Measurements from ENCODE around the gene CHCHD6. TPM values are rescaled to one million over a fixed set of nuclear protein-coding genes. Genes with fewer than 3 reads are reported as not detected.

The CHCHD6 gene
- total RNA-seq, 2 donors from 2014 or later: 23.6 to 34.4 TPM

DNA sequence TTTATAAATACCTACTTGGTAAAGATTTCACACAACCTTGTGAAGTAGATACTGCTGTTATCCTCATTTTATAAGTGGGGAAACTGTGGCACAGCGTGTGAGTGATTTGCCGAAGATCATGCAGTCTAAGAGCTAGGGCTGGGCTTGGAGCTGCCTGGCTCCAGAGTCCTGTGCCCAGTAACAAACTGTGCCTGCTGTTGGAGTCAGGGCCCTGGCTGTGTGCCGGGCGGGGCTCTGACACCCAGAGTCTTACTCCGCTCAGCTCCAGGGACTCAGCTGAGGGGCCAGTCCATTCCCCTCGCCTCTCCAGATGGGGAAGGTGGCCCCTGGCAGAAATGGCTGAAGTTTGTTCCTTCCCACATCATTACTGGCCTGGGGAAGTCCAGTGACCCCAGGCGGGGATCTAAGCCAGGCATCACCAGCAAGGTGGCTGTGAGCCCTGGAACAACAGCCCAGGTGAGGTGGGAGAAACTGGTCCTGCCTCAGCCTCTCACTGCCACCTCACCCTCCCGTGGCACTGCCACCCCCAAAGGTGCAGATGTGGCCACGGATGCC is 261.6 kb downstream of the CHCHD6 start:
- Mint-ChIP-seq H3K27ac (no peak overlapping the region), H3K4me1 (peaks cover 23% of the 10 kb centered on the region), H3K4me3 (no peak overlapping the region), H3K36me3 (ENCODE audit: low read depth) (no peaks in the 10 kb centered on the region), H3K9me3 (no peaks in the 10 kb centered on the region), H3K27me3 (ENCODE audit: insufficient read depth) (no peaks in the 10 kb centered on the region)
- Histone ChIP-seq H3K4me1 (ENCODE audit: control insufficient read depth, insufficient read depth, low read length) (peaks cover 5% of the 10 kb centered on the region), H3K27me3 (ENCODE audit: control insufficient read depth, insufficient read depth, low read length, poor library complexity, severe bottlenecking) (no peaks in the 10 kb centered on the region), H3K9ac (ENCODE audit: extremely low read depth, low read length, poor library complexity, severe bottlenecking) (no peak overlapping the region), H3K4me3 (ENCODE audit: low read length) (no peak overlapping the region), H3K36me3 (ENCODE audit: control insufficient read depth, insufficient read depth, low read length) (no peaks in the 10 kb centered on the region), H3K9me3 (ENCODE audit: control insufficient read depth, low read length) (no peaks in the 10 kb centered on the region), H3K27ac (ENCODE audit: low read depth, low read length) (no peak overlapping the region)
- no peak for DNase-seq
- 92 to 98% methylated on average over 7 to 9 of the region's 9 CpGs for WGBS, 2 experiments (ENCODE audit: insufficient coverage in 1 of 2, insufficient read length in 1 of 2)
- no peak for TF ChIP-seq CTCF (conservative IDR thresholded peaks at IDR 0.05)

GRCh38 chr3:126967386-126967785 is 263.3 kb downstream of the CHCHD6 start:
- WGBS, 2 experiments (ENCODE audit: insufficient coverage in 1 of 2, insufficient read length in 1 of 2): 89% methylated on average over 10 of the region's 10 CpGs
- no peaks in the 10 kb centered on the region for H3K9me3 ChIP-seq (ENCODE audit: control insufficient read depth, low read length)
- no peak for TF ChIP-seq CTCF (conservative IDR thresholded peaks at IDR 0.05)
- Mint-ChIP-seq H3K27ac (no peak overlapping the region), H3K4me1 (peaks cover 21% of the 10 kb centered on the region), H3K36me3 (ENCODE audit: low read depth) (no peaks in the 10 kb centered on the region), H3K4me3 (no peak overlapping the region), H3K9me3 (no peaks in the 10 kb centered on the region), H3K27me3 (ENCODE audit: insufficient read depth) (no peaks in the 10 kb centered on the region)
- no peaks in the 10 kb centered on the region for H3K36me3 ChIP-seq (ENCODE audit: control insufficient read depth, insufficient read depth, low read length)
- no peak overlapping the region for H3K4me3 ChIP-seq (ENCODE audit: low read length)
- no peak for DNase-seq
- no peak overlapping the region for H3K27ac ChIP-seq (ENCODE audit: low read depth, low read length)
- no peaks in the 10 kb centered on the region for H3K27me3 ChIP-seq (ENCODE audit: control insufficient read depth, insufficient read depth, low read length, poor library complexity, severe bottlenecking)
- peaks cover 5% of the 10 kb centered on the region for H3K4me1 ChIP-seq (ENCODE audit: control insufficient read depth, insufficient read depth, low read length)
- H3K9ac ChIP-seq (ENCODE audit: extremely low read depth, low read length, poor library complexity, severe bottlenecking): no peak overlapping the region

- Histone ChIP-seq H3K27ac (ENCODE audit: low read depth, low read length) (no peak overlapping the region), H3K36me3 (ENCODE audit: control insufficient read depth, insufficient read depth, low read length) (no peaks in the 10 kb centered on the region), H3K4me3 (ENCODE audit: low read length) (no peak overlapping the region), H3K27me3 (ENCODE audit: control insufficient read depth, insufficient read depth, low read length, poor library complexity, severe bottlenecking) (no peaks in the 10 kb centered on the region), H3K9ac (ENCODE audit: extremely low read depth, low read length, poor library complexity, severe bottlenecking) (no peak overlapping the region), H3K9me3 (ENCODE audit: control insufficient read depth, low read length) (no peaks in the 10 kb centered on the region), H3K4me1 (ENCODE audit: control insufficient read depth, insufficient read depth, low read length) (peaks cover 5% of the 10 kb centered on the region)
- Mint-ChIP-seq H3K36me3 (ENCODE audit: low read depth) (no peaks in the 10 kb centered on the region), H3K4me3 (no peak overlapping the region), H3K27ac (no peak overlapping the region), H3K9me3 (peaks cover 5% of the 10 kb centered on the region), H3K4me1 (peaks cover 21% of the 10 kb centered on the region), H3K27me3 (ENCODE audit: insufficient read depth) (no peaks in the 10 kb centered on the region)
- WGBS, 2 experiments (ENCODE audit: insufficient coverage in 1 of 2, insufficient read length in 1 of 2): 89% methylated on average over 18 to 20 of the region's 20 CpGs
- DNase-seq: no peak
- TF ChIP-seq CTCF (conservative IDR thresholded peaks at IDR 0.05): no peak
Observed at GRCh38 chr3:126968391-126969390, 264.7 kb downstream of the CHCHD6 start.
